OCI-LY7 (cell line): ENCODE data around the gene MNS1. TPM values are rescaled to one million over a fixed set of nuclear protein-coding genes. Genes with fewer than 3 reads are reported as not detected.
"Not testable (repeated sequence)": the region's sequence is repeated elsewhere in the genome, so short reads cannot be mapped to it uniquely, and the experiment has no call there.

Source experiments
- BruUV-seq: library from RNA; stranded (reverse); fragments of 400-500 nt; replicated peaks from 2 replicates; lab custom pipeline; 2021; lab: Mats Ljungman, UMichigan
- CTCF ChIA-PET: fragments of 300-600 bp; sonication (Branson Sonifier 250); formaldehyde crosslinking; loops from one replicate; lab custom pipeline; 2022; ENCODE audit warnings: antibody characterized with exemption; ENCODE audit not compliant: unreplicated experiment; lab: Charles Lee
- POLR2A ChIA-PET: fragments of 300-600 bp; sonication (Branson Sonifier 250); formaldehyde crosslinking; loops from one replicate; lab custom pipeline; 2022; ENCODE audit warnings: antibody characterized with exemption; lab: Charles Lee
- DNase-seq: peaks from one replicate; pipeline ENCODE4 v3.0.0-alpha.2; 2015; ENCODE audit warnings: low spot score
- H2AFZ ChIP-seq: fragments of 200-600 bp; sonication (generic), shearing (Covaris generic); 2 replicates; pipeline ENCODE4 v1.6.1; 2014; ENCODE audit warnings: mild to moderate bottlenecking, antibody characterized with exemption, low read length, moderate library complexity
- H3K27ac ChIP-seq: fragments of 200-600 bp; sonication (generic); 2 replicates; pipeline ENCODE4 v1.5.1; 2014; ENCODE audit warnings: mixed run types, low read depth, mild to moderate bottlenecking, moderate library complexity, low read length, inconsistent platforms; ENCODE audit not compliant: poor library complexity, severe bottlenecking
- H3K36me3 ChIP-seq: fragments of 200-600 bp; sonication (generic); 2 replicates; pipeline ENCODE4 v1.6.1; 2014; ENCODE audit warnings: mild to moderate bottlenecking, antibody characterized with exemption, low read length, moderate library complexity, mixed read lengths; ENCODE audit not compliant: insufficient read depth
- H3K4me1 ChIP-seq: fragments of 200-600 bp; sonication (generic); 2 replicates; pipeline ENCODE4 v1.5.1; 2014; ENCODE audit warnings: mild to moderate bottlenecking, low read length; ENCODE audit not compliant: insufficient read depth, poor library complexity, severe bottlenecking
- H3K4me2 ChIP-seq: fragments of 200-600 bp; sonication (generic); 2 replicates; pipeline ENCODE4 v1.6.1; 2014; ENCODE audit warnings: mild to moderate bottlenecking, low read length
- H3K4me3 ChIP-seq: fragments of 200-600 bp; sonication (generic); 2 replicates; pipeline ENCODE4 v1.5.1; 2014; ENCODE audit warnings: mild to moderate bottlenecking, low read depth, low read length; ENCODE audit not compliant: poor library complexity, severe bottlenecking
- H3K79me2 ChIP-seq: fragments of 200-600 bp; sonication (generic); 2 replicates; pipeline ENCODE4 v1.6.1; 2016; ENCODE audit warnings: low read depth, mild to moderate bottlenecking, low read length, moderate library complexity, mixed read lengths; ENCODE audit not compliant: insufficient read depth
- H3K9me2 ChIP-seq: fragments of 200-600 bp; sonication (generic); 2 replicates; pipeline ENCODE4 v1.6.1; 2016; ENCODE audit warnings: mild to moderate bottlenecking, low read length, mixed read lengths; ENCODE audit not compliant: insufficient read depth
- H3K9me3 ChIP-seq: fragments of 200-600 bp; sonication (generic); 2 replicates; pipeline ENCODE4 v1.6.1; 2014; ENCODE audit warnings: mild to moderate bottlenecking, mixed run types, low read length, mixed read lengths
- H4K20me1 ChIP-seq: fragments of 200-600 bp; sonication (generic); 2 replicates; pipeline ENCODE4 v1.6.1; 2014; ENCODE audit warnings: mild to moderate bottlenecking, antibody characterized with exemption, low read length, moderate library complexity, mixed read lengths; ENCODE audit not compliant: insufficient read depth
- CTCF ChIP-seq: fragments of 200-600 bp; sonication (generic); conservative IDR thresholded peaks from 2 replicates; pipeline ENCODE4 v1.5.1; 2014; ENCODE audit warnings: mild to moderate bottlenecking, antibody characterized with exemption, low read length, moderate library complexity, mixed read lengths
- EZH2phosphoT487 ChIP-seq: fragments of 200-600 bp; sonication (generic); IDR thresholded peaks from 2 replicates; pipeline ENCODE4 v1.6.1; 2018; ENCODE audit warnings: low read depth, borderline replicate concordance, mild to moderate bottlenecking, mixed run types, antibody characterized with exemption, low read length, moderate library complexity, mixed read lengths
- intact Hi-C: fragments of 100-400 bp; cut with micrococcal nuclease; formaldehyde crosslinking; loops from one replicate; pipeline ENCODE4 v1.10.0; 2022; ENCODE audit not compliant: unreplicated experiment
- total RNA-seq, 2 experiments: library from RNA; depleted of rRNA in 1 of 2; stranded (reverse); fragments of >200 nt in 1 of 2; shearing (Covaris generic) in 1 of 2; gene quantifications; 2 replicates each; pipeline ENCODE4 v1.2.3, GENCODE V29; 2014 to 2022

MNS1 gene
- total RNA-seq, 2 experiments from 2014 or later: 1.8 TPM

GRCh38 chr15:56490461-56490860, 25.5 kb upstream of the MNS1 start:
- H4K20me1 ChIP-seq: no peaks in the 10 kb centered on the region
- no peak overlapping the region for H3K4me3 ChIP-seq
- H3K27ac ChIP-seq: no peak overlapping the region
- intact Hi-C loops: loop anchor here (2.0 to 10.0 kb wide), 3 partner anchors 428 to 1034 kb away; partner anchors contain the start of gene TCF12
- no peaks in the 10 kb centered on the region for H3K79me2 ChIP-seq
- H3K4me2 ChIP-seq: no peak overlapping the region
- no peak for DNase-seq
- no peaks in the 10 kb centered on the region for H3K9me3 ChIP-seq
- 0 out of 2 replicates have a peak, but pooled peaks cover 3% of the 10 kb centered on the region for H3K9me2 ChIP-seq
- no peaks in the 10 kb centered on the region for H3K36me3 ChIP-seq
- ChIA-PET POLR2A (interaction anchor here (0.6 to 1.4 kb wide), 3 partner anchors 12 to 1076 kb away, joined by 3 to 4 read pairs (median 3); no protein-coding TSS in a partner anchor), CTCF (interaction anchor here (1.2 kb wide), 1 partner anchor 723 kb away, joined by 5 read pairs; no protein-coding TSS in a partner anchor)
- no peaks in the 10 kb centered on the region for H3K4me1 ChIP-seq
- H2AFZ ChIP-seq: no peak overlapping the region
- TF ChIP-seq CTCF (no peak), EZH2phosphoT487 (no peak)
- no TSS peak for BruUV-seq

GRCh38 chr15:56486206-56486605, 21.3 kb upstream of the MNS1 start:
- BruUV-seq, H3K27ac ChIP-seq, H2AFZ ChIP-seq, H3K9me3 ChIP-seq, H4K20me1 ChIP-seq, H3K79me2 ChIP-seq, H3K4me2 ChIP-seq, H3K4me3 ChIP-seq, intact Hi-C loops, H3K9me2 ChIP-seq, H3K4me1 ChIP-seq, DNase-seq, CTCF ChIA-PET, POLR2A ChIA-PET, H3K36me3 ChIP-seq: not testable (repeated sequence)

- H3K9me3 ChIP-seq, H3K36me3 ChIP-seq, intact Hi-C loops, DNase-seq, H4K20me1 ChIP-seq, H3K4me2 ChIP-seq, POLR2A ChIA-PET, BruUV-seq, H2AFZ ChIP-seq, H3K27ac ChIP-seq, H3K4me3 ChIP-seq, H3K4me1 ChIP-seq, H3K9me2 ChIP-seq, CTCF ChIA-PET, H3K79me2 ChIP-seq: not testable (repeated sequence)
Observed at GRCh38 chr15:56485426-56485825, 20.5 kb upstream of the MNS1 start.

GRCh38 chr15:56484287-56484686, 19.4 kb upstream of the MNS1 start:
- DNase-seq: no peak
- Histone ChIP-seq H3K4me3 (no peak overlapping the region), H3K9me3 (peaks cover 4% of the 10 kb centered on the region; the same call in 1 of the 2 replicates), H3K4me1 (no peaks in the 10 kb centered on the region), H3K36me3 (no peaks in the 10 kb centered on the region), H3K4me2 (no peak overlapping the region), H3K79me2 (no peaks in the 10 kb centered on the region), H3K27ac (no peak overlapping the region), H4K20me1 (no peaks in the 10 kb centered on the region), H3K9me2 (0 out of 2 replicates have a peak, but pooled peaks cover 3% of the 10 kb centered on the region), H2AFZ (no peak overlapping the region)
- ChIA-PET CTCF (no interaction called here), POLR2A (interaction anchor here (0.7 kb wide), 1 partner anchor 130 kb away, joined by 4 read pairs; no protein-coding TSS in a partner anchor)
- TF ChIP-seq EZH2phosphoT487 (no peak), CTCF (no peak)
- intact Hi-C loops: no loop called here
- BruUV-seq: no TSS peak
